Activated gamma-delta T cell treated with anti-CD3 and anti-CD28 coated beads, Interleukin-2, amount 50 U/mL, for 16 hours (primary cell): ENCODE data around the gene TUT1.
"Not testable (repeated sequence)": the region's sequence is repeated elsewhere in the genome, so short reads cannot be mapped to it uniquely, and the experiment has no call there.

Source experiments
- DNase-seq: peaks from one replicate; pipeline ENCODE4 v3.0.0-alpha.2; 2020; ENCODE audit warnings: low read depth

The TUT1 gene

GRCh38 chr11:62575837-62576236 is 15.5 kb downstream of the TUT1 start:
- DNase-seq = no peak

- DNase-seq = no peak
Observed at GRCh38 chr11:62575156-62575555, 16.2 kb downstream of the TUT1 start.

GRCh38 chr11:62574363-62575071 is 16.8 kb downstream of the TUT1 start:
- DNase-seq = no peak

- DNase-seq = peak; percentile 97
Observed at GRCh38 chr11:62573592-62574362, 17.5 kb downstream of the TUT1 start, which contains the start of gene EEF1G. Gene EEF1G, minus strand, starts transcription at chr11:62573891. Its CDS starts 49 bp downstream, at chr11:62573842.

- no peak for DNase-seq
Observed at GRCh38 chr11:62573006-62573591, 18.2 kb downstream of the TUT1 start.

- no peak for DNase-seq
Observed at GRCh38 chr11:62572431-62572830, 18.9 kb downstream of the TUT1 start.

- not testable (repeated sequence) for DNase-seq
Observed at GRCh38 chr11:62571493-62571892, 19.8 kb downstream of the TUT1 start.

- DNase-seq = not testable (repeated sequence)
Observed at GRCh38 chr11:62570903-62571302, 20.4 kb downstream of the TUT1 start.

- DNase-seq = no peak
Observed at GRCh38 chr11:62569611-62570010, 21.7 kb downstream of the TUT1 start.

GRCh38 chr11:62567018-62567633 is 24.2 kb downstream of the TUT1 start:
- no peak for DNase-seq

GRCh38 chr11:62566247-62566646 is 25.1 kb downstream of the TUT1 start:
- no peak for DNase-seq

- DNase-seq = no peak
Observed at GRCh38 chr11:62565100-62565802, 26.1 kb downstream of the TUT1 start.

- not testable (repeated sequence) for DNase-seq
Observed at GRCh38 chr11:62561677-62562230, 29.6 kb downstream of the TUT1 start.

GRCh38 chr11:62560566-62561103 is 30.7 kb downstream of the TUT1 start:
- DNase-seq = peak; percentile 62

- not testable (repeated sequence) for DNase-seq
Observed at GRCh38 chr11:62559626-62560025, 31.7 kb downstream of the TUT1 start.

GRCh38 chr11:62559204-62559603 is 32.1 kb downstream of the TUT1 start:
- no peak for DNase-seq

GRCh38 chr11:62558669-62559068 is 32.7 kb downstream of the TUT1 start:
- DNase-seq = no peak

- no peak for DNase-seq
Observed at GRCh38 chr11:62556875-62557631, 34.3 kb downstream of the TUT1 start.

- peak; percentile 77 for DNase-seq
Observed at GRCh38 chr11:62556108-62556874, 35.0 kb downstream of the TUT1 start.
